Measurements from ENCODE around the gene PPP6R1. TPM values are rescaled to one million over a fixed set of nuclear protein-coding genes. Genes with fewer than 3 reads are reported as not detected.
A peak's percentile ranks its signal among the peaks of the same experiment; 100 is the strongest.

The PPP6R1 gene
- total and polyA plus RNA-seq, 2 of the 13 experiments (the other 11 are each of a cell fraction or from before 2014, with no cell fraction given) = 25.8 to 54.0 TPM

GRCh38 chr19:55258828-55259539, at the start of gene PPP6R1 (continued):
- TF ChIP-seq ZNF407 (CRISPR knock-in tag; IDR thresholded peaks at IDR 0.05; ENCODE audit: not compliant biosample characterization) (no peak), ZNF709 (CRISPR knock-in tag; IDR thresholded peaks at IDR 0.05) (peak; percentile 90), ERF (CRISPR knock-in tag; IDR thresholded peaks at IDR 0.05) (peak; percentile 96), DZIP1 (CRISPR knock-in tag; IDR thresholded peaks at IDR 0.05) (0 out of 2 replicates have a peak, but pooled peaks have one; percentile 37), SNAPC2 (CRISPR knock-in tag; IDR thresholded peaks at IDR 0.05) (peak; percentile 88; the same call in 1 of the 2 replicates), RNF2 (conservative IDR thresholded peaks at IDR 0.05; ENCODE audit: low read depth) (0 out of 2 replicates have a peak, but pooled peaks have one; percentile 11), ZNF768 (CRISPR knock-in tag; IDR thresholded peaks at IDR 0.05) (no peak; the same call in 1 of the 2 replicates), GPN1 (CRISPR knock-in tag; IDR thresholded peaks at IDR 0.05; ENCODE audit: borderline replicate concordance) (no peak), ZNF790 (CRISPR knock-in tag; IDR thresholded peaks at IDR 0.05; ENCODE audit: borderline replicate concordance) (peak; percentile 93; the same call in 1 of the 2 replicates), EED (CRISPR knock-in tag; IDR thresholded peaks at IDR 0.05) (no peak; the same call in 1 of the 2 replicates), SNAPC4 (CRISPR knock-in tag; IDR thresholded peaks at IDR 0.05) (peak; percentile 76; the same call in 1 of the 2 replicates), ZNF121 (CRISPR knock-in tag; IDR thresholded peaks at IDR 0.05) (no peak), NFKB2 (CRISPR knock-in tag; IDR thresholded peaks at IDR 0.05; ENCODE audit: borderline replicate concordance) (peak; percentile 78; the same call in 1 of the 2 replicates)
